IMR-90 (cell line): Measurements from ENCODE around the gene LUZP4.

ENCODE experiments used
- BHLHE40 ChIP-seq: fragments of 150-350 bp; IDR thresholded peaks from 2 replicates; pipeline ENCODE4 v1.6.1; 2016; ENCODE audit warnings: mild to moderate bottlenecking, low read depth, low read length
- MAFK ChIP-seq: IDR thresholded peaks from 2 replicates; pipeline ENCODE4 v1.6.1; 2012; ENCODE audit warnings: low read depth, low read length, improper control_type of control experiment
- MXI1 ChIP-seq: IDR thresholded peaks from 2 replicates; pipeline ENCODE4 v1.6.1; 2012; ENCODE audit warnings: low read depth, mild to moderate bottlenecking, low read length, moderate library complexity, borderline replicate concordance
- POLR2A ChIP-seq: IDR thresholded peaks from 2 replicates; pipeline ENCODE4 v1.6.1; 2012; ENCODE audit warnings: mild to moderate bottlenecking, low read depth, low read length
- RAD21 ChIP-seq: IDR thresholded peaks from 2 replicates; pipeline ENCODE4 v1.6.1; 2012; ENCODE audit warnings: low read length, improper control_type of control experiment
- TF ChIP-seq, protein P1 (sequence below): conservative IDR thresholded peaks from 2 replicates; pipeline ENCODE4 v1.5.1; 2012; ENCODE audit warnings: mild to moderate bottlenecking, low read depth, low read length, improper control_type of control experiment

DNA sequence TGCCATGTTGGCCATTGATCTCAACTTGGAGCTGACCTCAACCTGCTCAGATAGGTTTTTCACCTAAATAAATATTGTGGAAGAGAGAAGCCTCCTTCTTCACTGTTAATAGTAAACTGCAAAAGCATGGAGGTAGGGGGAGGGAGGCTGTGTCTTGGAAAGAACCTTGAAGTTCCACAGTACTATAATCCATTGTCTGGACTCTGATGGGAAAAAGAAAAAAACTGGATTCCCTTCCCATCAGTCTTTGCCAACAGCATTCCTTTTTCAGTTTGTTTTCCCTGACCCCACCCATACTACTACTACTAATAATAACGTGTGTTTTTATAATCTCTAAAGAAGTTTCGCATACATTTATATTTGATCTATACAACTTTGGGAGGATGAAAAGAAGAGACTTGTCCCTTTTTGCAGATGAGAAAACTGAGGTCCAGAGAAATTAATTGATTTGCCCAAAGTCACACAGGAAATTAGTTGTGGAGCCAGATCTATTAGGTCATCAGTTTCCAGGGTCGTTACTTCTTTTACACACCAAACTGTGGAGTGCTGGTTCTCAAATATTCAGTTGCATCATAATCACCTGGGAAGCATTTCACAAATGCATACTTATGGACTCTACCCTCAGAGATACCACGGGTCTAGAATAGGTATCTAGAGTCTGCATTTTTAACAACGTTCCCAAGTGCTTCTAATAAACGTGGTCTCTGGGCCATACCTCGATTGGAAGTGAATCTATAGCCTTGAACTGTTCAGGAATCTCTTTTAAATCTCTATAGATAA lies 59.1 kb downstream of the LUZP4 start:
- TF ChIP-seq, protein P1, sequence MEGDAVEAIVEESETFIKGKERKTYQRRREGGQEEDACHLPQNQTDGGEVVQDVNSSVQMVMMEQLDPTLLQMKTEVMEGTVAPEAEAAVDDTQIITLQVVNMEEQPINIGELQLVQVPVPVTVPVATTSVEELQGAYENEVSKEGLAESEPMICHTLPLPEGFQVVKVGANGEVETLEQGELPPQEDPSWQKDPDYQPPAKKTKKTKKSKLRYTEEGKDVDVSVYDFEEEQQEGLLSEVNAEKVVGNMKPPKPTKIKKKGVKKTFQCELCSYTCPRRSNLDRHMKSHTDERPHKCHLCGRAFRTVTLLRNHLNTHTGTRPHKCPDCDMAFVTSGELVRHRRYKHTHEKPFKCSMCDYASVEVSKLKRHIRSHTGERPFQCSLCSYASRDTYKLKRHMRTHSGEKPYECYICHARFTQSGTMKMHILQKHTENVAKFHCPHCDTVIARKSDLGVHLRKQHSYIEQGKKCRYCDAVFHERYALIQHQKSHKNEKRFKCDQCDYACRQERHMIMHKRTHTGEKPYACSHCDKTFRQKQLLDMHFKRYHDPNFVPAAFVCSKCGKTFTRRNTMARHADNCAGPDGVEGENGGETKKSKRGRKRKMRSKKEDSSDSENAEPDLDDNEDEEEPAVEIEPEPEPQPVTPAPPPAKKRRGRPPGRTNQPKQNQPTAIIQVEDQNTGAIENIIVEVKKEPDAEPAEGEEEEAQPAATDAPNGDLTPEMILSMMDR: no peak
- TF ChIP-seq POLR2A (no peak), MXI1 (no peak), MAFK (no peak), BHLHE40 (no peak), RAD21 (no peak)
